Endothelial cell of umbilical vein (primary cell): ENCODE measurements around the gene CAMTA1.

Source experiments
- CTCF ChIP-seq, 2 donors: IDR thresholded peaks; 1 replicate in 1 of 2; 2 replicates in 1 of 2; pipeline ENCODE4 v1.5.1; 2011; ENCODE audit warnings: low read length in 2 of 2, mild to moderate bottlenecking in 2 of 2, moderate library complexity in 2 of 2, control low read depth in 1 of 2, inconsistent platforms in 1 of 2, low read depth in 1 of 2; ENCODE audit not compliant: insufficient read depth in 1 of 2; ENCODE audit errors: extremely low read depth in 1 of 2
- POLR2A ChIP-seq: IDR thresholded peaks from 2 replicates; pipeline ENCODE4 v1.6.1; 2012; ENCODE audit warnings: low read depth, mild to moderate bottlenecking, control low read depth, low read length

- TF ChIP-seq POLR2A (no peak), CTCF (IDR thresholded peaks at IDR 0.05; ENCODE audit: extremely low read depth in 1 of 2, insufficient read depth in 1 of 2, low read depth in 1 of 2, low read length in 2 of 2) (no peak)
Observed at GRCh38 chr1:7510389-7510931, 725.2 kb downstream of the CAMTA1 start.
